HepG2 (cell line): Measurements from ENCODE around the gene TRAF5.

Experiments used
- CC2D1A ChIP-seq: sonication (generic); formaldehyde crosslinking; IDR thresholded peaks from 2 replicates; pipeline ENCODE4 v1.8.1; 2023; ENCODE audit warnings: mild to moderate bottlenecking, missing genetic modification reagents
- HMG20A ChIP-seq: IDR thresholded peaks from 2 replicates; pipeline ENCODE4 v1.6.1; 2016; ENCODE audit warnings: borderline replicate concordance
- POLR2A ChIP-seq, 2 experiments: IDR thresholded peaks; 2 replicates each; pipeline ENCODE4 v1.6.1; 2011; ENCODE audit warnings: low read depth in 2 of 2, low read length in 2 of 2, mild to moderate bottlenecking in 1 of 2, moderate library complexity in 1 of 2; ENCODE audit not compliant: insufficient read depth in 1 of 2
- XRCC5 ChIP-seq: fragments of 200-400 bp; formaldehyde crosslinking; optimal IDR thresholded peaks from 2 replicates; pipeline ENCODE3; 2017; ENCODE audit warnings: mild to moderate bottlenecking, low read length
- ZBTB20 ChIP-seq: sonication (generic); formaldehyde crosslinking; IDR thresholded peaks from 2 replicates; pipeline ENCODE4 v1.8.1; 2023; ENCODE audit warnings: missing genetic modification reagents, low read depth, mild to moderate bottlenecking, borderline replicate concordance
- ZNF501 ChIP-seq: sonication (generic); formaldehyde crosslinking; IDR thresholded peaks from 2 replicates; pipeline ENCODE4 v1.5.1; 2020; ENCODE audit warnings: mild to moderate bottlenecking, moderate library complexity, missing genetic modification reagents
- TF ChIP-seq, protein P1 (sequence below): sonication (generic); formaldehyde crosslinking; conservative IDR thresholded peaks from 2 replicates; pipeline ENCODE4 v1.5.0; 2020; ENCODE audit warnings: missing genetic modification reagents
- TF ChIP-seq, protein P2 (sequence below): sonication (generic); formaldehyde crosslinking; IDR thresholded peaks from 2 replicates; pipeline ENCODE4 v1.5.0; 2020; ENCODE audit warnings: mild to moderate bottlenecking, missing genetic modification reagents, moderate library complexity

DNA sequence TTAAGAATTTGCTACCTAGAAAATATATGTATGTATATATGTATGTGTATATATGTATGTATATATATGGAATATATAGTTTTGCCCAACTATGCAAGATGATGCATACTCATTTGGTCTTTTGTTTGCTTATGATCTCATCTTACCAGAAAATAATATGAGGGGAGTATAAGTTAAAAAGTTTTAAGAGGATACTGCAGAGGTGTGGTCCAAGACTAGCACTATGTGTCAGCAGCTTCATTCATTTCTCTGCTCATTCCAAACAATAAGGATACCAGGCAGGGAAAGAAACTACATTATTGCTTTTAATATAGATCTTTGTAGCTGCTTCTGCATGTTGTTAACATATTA, 44.6 kb upstream of the TRAF5 start:
- TF ChIP-seq, protein P1, sequence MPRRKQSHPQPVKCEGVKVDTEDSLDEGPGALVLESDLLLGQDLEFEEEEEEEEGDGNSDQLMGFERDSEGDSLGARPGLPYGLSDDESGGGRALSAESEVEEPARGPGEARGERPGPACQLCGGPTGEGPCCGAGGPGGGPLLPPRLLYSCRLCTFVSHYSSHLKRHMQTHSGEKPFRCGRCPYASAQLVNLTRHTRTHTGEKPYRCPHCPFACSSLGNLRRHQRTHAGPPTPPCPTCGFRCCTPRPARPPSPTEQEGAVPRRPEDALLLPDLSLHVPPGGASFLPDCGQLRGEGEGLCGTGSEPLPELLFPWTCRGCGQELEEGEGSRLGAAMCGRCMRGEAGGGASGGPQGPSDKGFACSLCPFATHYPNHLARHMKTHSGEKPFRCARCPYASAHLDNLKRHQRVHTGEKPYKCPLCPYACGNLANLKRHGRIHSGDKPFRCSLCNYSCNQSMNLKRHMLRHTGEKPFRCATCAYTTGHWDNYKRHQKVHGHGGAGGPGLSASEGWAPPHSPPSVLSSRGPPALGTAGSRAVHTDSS, result no peak
- TF ChIP-seq ZNF501 (no peak), ZBTB20 (CRISPR knock-in tag) (no peak), POLR2A (IDR thresholded peaks at IDR 0.05; ENCODE audit: insufficient read depth in 1 of 2, low read depth in 2 of 2, low read length in 2 of 2) (no peak), XRCC5 (no peak), CC2D1A (CRISPR knock-in tag) (no peak), HMG20A (no peak)
- TF ChIP-seq, protein P2, sequence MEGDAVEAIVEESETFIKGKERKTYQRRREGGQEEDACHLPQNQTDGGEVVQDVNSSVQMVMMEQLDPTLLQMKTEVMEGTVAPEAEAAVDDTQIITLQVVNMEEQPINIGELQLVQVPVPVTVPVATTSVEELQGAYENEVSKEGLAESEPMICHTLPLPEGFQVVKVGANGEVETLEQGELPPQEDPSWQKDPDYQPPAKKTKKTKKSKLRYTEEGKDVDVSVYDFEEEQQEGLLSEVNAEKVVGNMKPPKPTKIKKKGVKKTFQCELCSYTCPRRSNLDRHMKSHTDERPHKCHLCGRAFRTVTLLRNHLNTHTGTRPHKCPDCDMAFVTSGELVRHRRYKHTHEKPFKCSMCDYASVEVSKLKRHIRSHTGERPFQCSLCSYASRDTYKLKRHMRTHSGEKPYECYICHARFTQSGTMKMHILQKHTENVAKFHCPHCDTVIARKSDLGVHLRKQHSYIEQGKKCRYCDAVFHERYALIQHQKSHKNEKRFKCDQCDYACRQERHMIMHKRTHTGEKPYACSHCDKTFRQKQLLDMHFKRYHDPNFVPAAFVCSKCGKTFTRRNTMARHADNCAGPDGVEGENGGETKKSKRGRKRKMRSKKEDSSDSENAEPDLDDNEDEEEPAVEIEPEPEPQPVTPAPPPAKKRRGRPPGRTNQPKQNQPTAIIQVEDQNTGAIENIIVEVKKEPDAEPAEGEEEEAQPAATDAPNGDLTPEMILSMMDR (CRISPR knock-in tag), result no peak
